Heart left ventricle (tissue), 16 donors: Measurements from ENCODE around the gene KIRREL3. TPM values are rescaled to one million over a fixed set of nuclear protein-coding genes. Genes with fewer than 3 reads are reported as not detected.

Experiments
- ATAC-seq, 4 donors: fragments of 200-7000 bp; cut with Tn5 transposase; one replicate each; pipeline ENCODE4 v1.9.1; 2020 to 2022; ENCODE audit warnings: moderate library complexity in 4 of 4, mild to moderate bottlenecking in 3 of 4, moderate number of reproducible peaks in 1 of 4
- DNase-seq, 5 donors: peaks; one replicate each; pipeline ENCODE4 v3.0.0-alpha.2; 2020
- H3K27ac ChIP-seq, 12 donors: fragments of 200-600 bp; sonication (generic) in 4 of 12; one replicate each; pipeline versions ENCODE4 v1.5.0 to v1.8.0; 2016 to 2022; ENCODE audit warnings: mild to moderate bottlenecking in 2 of 12
- H3K27me3 ChIP-seq, 9 donors: fragments of 200-600 bp; sonication (generic) in 2 of 9; one replicate each; pipeline versions ENCODE4 v1.5.1 to v1.8.0; 2016 to 2022; ENCODE audit warnings: mild to moderate bottlenecking in 3 of 9
- H3K36me3 ChIP-seq, 9 donors: fragments of 200-600 bp; sonication (generic) in 2 of 9; one replicate each; pipeline versions ENCODE4 v1.5.0 to v1.8.0; 2018 to 2022; ENCODE audit warnings: mild to moderate bottlenecking in 2 of 9
- H3K4me1 ChIP-seq, 12 donors: fragments of 200-600 bp; sonication (generic) in 4 of 12; one replicate each; pipeline versions ENCODE4 v1.5.0 to v1.8.0; 2016 to 2022; ENCODE audit warnings: mild to moderate bottlenecking in 3 of 12
- H3K4me3 ChIP-seq, 12 donors: fragments of 200-600 bp; sonication (generic) in 4 of 12; one replicate each; pipeline versions ENCODE4 v1.5.0 to v1.8.0; 2017 to 2022; ENCODE audit warnings: mild to moderate bottlenecking in 9 of 12, moderate library complexity in 4 of 12
- H3K9me3 ChIP-seq, 12 donors: fragments of 200-600 bp; sonication (generic) in 4 of 12; one replicate each; pipeline versions ENCODE4 v1.5.0 to v1.8.0; 2016 to 2022; ENCODE audit warnings: mild to moderate bottlenecking in 1 of 12
- CTCF ChIP-seq, 12 donors: fragments of 200-600 bp; sonication (generic) in 4 of 12; IDR thresholded peaks; one replicate each; pipeline versions ENCODE4 v1.5.0 to v1.8.0; 2018 to 2022; ENCODE audit warnings: antibody characterized with exemption in 12 of 12, mild to moderate bottlenecking in 5 of 12
- POLR2A ChIP-seq, 2 donors: fragments of 450-650 bp; IDR thresholded peaks; one replicate each; pipeline ENCODE4 v1.6.1; 2017; ENCODE audit warnings: antibody characterized with exemption in 2 of 2, mild to moderate bottlenecking in 2 of 2, moderate library complexity in 2 of 2
- WGBS, 4 donors: extraction: QIAGEN DNeasy Blood & Tissue Kit in 2 of 4; methylation state at CpG; one replicate each; pipeline versions ENCODE4 v1.1.5 to v1.1.7; 2013 to 2018; 5-methylcytosine and 5-hydroxymethylcytosine counted together
- intact Hi-C, 10 donors: fragments of 100-400 bp; cut with DNase I; formaldehyde crosslinking; loops; one replicate each; pipeline versions ENCODE4 v1.11.1 to v1.14.2; 2022
- polyA plus RNA-seq, 2 donors: library from polyadenylated mRNA; stranded (reverse); fragments of 200-250 nt; gene quantifications; one replicate each; pipeline ENCODE4 v1.2.3, GENCODE V29; 2013
- total RNA-seq, 9 donors: library from RNA; depleted of rRNA in 2 of 9; stranded (reverse); fragments of >200 nt in 2 of 9; fragmentation: NEBNext Ultra II Directional in 3 of 9; extraction: Animal tissue kit (Norgen Biotek cat#: 25700) in 3 of 9; gene quantifications; one replicate each; pipeline versions ENCODE4 v1.1.0 to v1.2.4, GENCODE V29; 2016 to 2023
- donor health status: ischemic (EF 13 %, LVEDD 7.1; RV severe dilation, severe dysfunction).
- donor health status: healthy with polysubstance abuse.
- donor health status: DM: no; HTN: yes; CAD: no.
- donor health status: DM: no; HTN: no; CAD: no.
- donor health status: ischemic (EF 25% LVEDD 6.9; RV normal size, moderate dysfunction).
- donor health status: ischemic (EF 25% LVEDD 5.7; RV mildly dilated, moderate dysfunction).
- donor health status: healthy.
- donor health status: DM: yes; HTN: yes; CAD: no.
- donor health status: ischemic (EF 35%, LVEDD 5.7; RV mildly dilated, moderate dysfunction).
- donor health status: nonischemic (EF 11% LVEDD 7.7; RV severe dilation, severe dysfunction).
- donor health status: DM: yes; HTN: yes; CAD: no.
- donor health status: PGD.
- donor health status: ischemic (EF 29% LVEDD 5.4; RV normal size, mild dysfunction).
- donor health status: nonischemic (EF 23%, LVEDD 6.1; RV moderate dilation, normal function).

The KIRREL3 gene
- total and polyA plus RNA-seq, 11 donors: 0.08 to 1.3 (median 0.27) TPM

GRCh38 chr11:126713806-126714205 is 286.8 kb downstream of the KIRREL3 start:
- TF ChIP-seq CTCF (IDR thresholded peaks at IDR 0.05) (no peak), POLR2A (IDR thresholded peaks at IDR 0.05) (no peak)
- Histone ChIP-seq H3K27me3 (peaks cover 0 to 43% (median 10%) of the 10 kb centered on the region in 9 donors), H3K4me1 (no peaks in the 10 kb centered on the region), H3K9me3 (no peaks in the 10 kb centered on the region), H3K36me3 (no peaks in the 10 kb centered on the region), H3K27ac (no peak overlapping the region), H3K4me3 (no peak overlapping the region)
- intact Hi-C loops: loop anchor here in 2 of 10 donors (5.0 to 10.0 kb wide), 2 partner anchors 271 to 273 kb away; no protein-coding TSS in a partner anchor
- ATAC-seq (no peak), DNase-seq (no peak)
- 79 to 91% (median 84%) methylated on average over 6 of the region's 6 CpGs for WGBS, 4 donors

- DNase-seq (no peak), ATAC-seq (no peak)
- intact Hi-C loops: loop anchor here in 2 of 10 donors (5.0 to 10.0 kb wide), 2 partner anchors 273 to 275 kb away; no protein-coding TSS in a partner anchor
- peaks cover 0 to 42% (median 10%) of the 10 kb centered on the region in 9 donors for H3K27me3 ChIP-seq
- H3K4me1 ChIP-seq: no peaks in the 10 kb centered on the region
- H3K27ac ChIP-seq: no peak overlapping the region
- TF ChIP-seq CTCF (IDR thresholded peaks at IDR 0.05) (no peak), POLR2A (IDR thresholded peaks at IDR 0.05) (no peak)
- no peaks in the 10 kb centered on the region for H3K36me3 ChIP-seq
- WGBS, 4 donors: 56 to 65% (median 61%) methylated on average over 27 of the region's 27 CpGs
- H3K9me3 ChIP-seq: no peaks in the 10 kb centered on the region
- H3K4me3 ChIP-seq: no peak overlapping the region
These were observed 288.5 kb downstream of the KIRREL3 start for GRCh38 chr11:126711977-126712625.

GRCh38 chr11:126710804-126711399 is 289.7 kb downstream of the KIRREL3 start:
- DNase-seq (no peak), ATAC-seq (no peak)
- WGBS, 4 donors: 93 to 97% (median 95%) methylated on average over 4 of the region's 4 CpGs
- peaks cover 0 to 42% (median 10%) of the 10 kb centered on the region in 9 donors for H3K27me3 ChIP-seq
- no peak overlapping the region for H3K27ac ChIP-seq
- no peak overlapping the region for H3K4me3 ChIP-seq
- no peaks in the 10 kb centered on the region for H3K9me3 ChIP-seq
- intact Hi-C loops: loop anchor here in 2 of 10 donors (5.0 to 10.0 kb wide), 2 partner anchors 274 to 276 kb away; no protein-coding TSS in a partner anchor
- TF ChIP-seq POLR2A (IDR thresholded peaks at IDR 0.05) (no peak), CTCF (IDR thresholded peaks at IDR 0.05) (no peak)
- H3K36me3 ChIP-seq: no peaks in the 10 kb centered on the region
- no peaks in the 10 kb centered on the region for H3K4me1 ChIP-seq

GRCh38 chr11:126707498-126707897 is 293.1 kb downstream of the KIRREL3 start:
- H3K36me3 ChIP-seq: no peaks in the 10 kb centered on the region
- ATAC-seq: no peak
- TF ChIP-seq CTCF (IDR thresholded peaks at IDR 0.05) (no peak), POLR2A (IDR thresholded peaks at IDR 0.05) (no peak)
- 45 to 68% (median 51%) methylated on average over 2 of the region's 2 CpGs for WGBS, 4 donors
- H3K27ac ChIP-seq: no peak overlapping the region
- no peak for DNase-seq
- H3K27me3 ChIP-seq: peaks cover 0 to 39% (median 7%) of the 10 kb centered on the region in 9 donors
- no peak overlapping the region for H3K4me3 ChIP-seq
- no peaks in the 10 kb centered on the region for H3K4me1 ChIP-seq
- H3K9me3 ChIP-seq: no peaks in the 10 kb centered on the region
- intact Hi-C loops: no loop called here
